Measurements from ENCODE around the gene FBXO15. TPM values are rescaled to one million over a fixed set of nuclear protein-coding genes. Genes with fewer than 3 reads are reported as not detected.

Gene FBXO15
- total and polyA plus RNA-seq, 2 of the 13 experiments (the other 11 are each of a cell fraction or from before 2014, with no cell fraction given) = 0.09 to 0.12 TPM

DNA sequence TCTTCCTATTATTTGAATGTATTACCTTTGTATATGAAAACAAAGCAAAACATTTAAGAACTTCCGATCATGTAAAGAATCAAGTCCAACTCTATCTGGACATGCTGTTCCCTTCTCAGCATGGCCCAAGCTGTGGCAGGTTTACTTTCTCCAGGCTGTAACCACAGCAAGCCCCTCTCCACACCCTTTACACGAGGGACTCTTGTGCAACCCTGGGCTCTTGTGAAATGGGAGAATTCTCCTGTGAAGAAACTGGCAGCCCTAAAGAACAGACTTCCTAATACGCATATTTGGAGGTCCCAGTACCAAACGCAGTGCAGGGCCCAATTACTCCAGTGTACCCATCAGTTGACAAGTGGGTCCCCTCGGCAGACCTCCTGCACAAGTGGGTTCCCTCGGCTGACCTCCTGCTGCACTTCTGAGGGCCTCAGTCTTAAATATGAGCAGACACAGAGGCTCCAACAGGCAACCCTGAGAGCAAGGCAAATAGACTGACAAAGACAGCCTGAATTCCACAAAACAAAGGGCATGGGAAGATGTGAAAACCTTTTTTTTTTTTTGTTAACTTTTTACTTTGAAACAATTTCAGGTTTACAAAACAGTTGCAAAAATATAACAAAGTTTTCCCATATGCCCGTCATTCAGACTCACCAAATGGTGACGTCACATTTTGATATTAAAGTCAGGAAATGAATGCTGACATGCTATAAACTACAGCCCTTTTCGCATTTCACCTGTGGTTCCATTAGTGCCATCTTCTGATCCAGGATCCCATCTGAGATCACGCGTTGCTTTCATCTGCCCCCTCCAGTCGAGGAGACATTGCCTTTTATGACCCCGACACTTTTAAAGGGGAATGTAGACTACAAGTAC lies 78.2 kb downstream of the FBXO15 start:
- ATAC-seq = no peak
- H3K4me2 ChIP-seq (ENCODE audit: low read depth, low read length) = no peak overlapping the region
- no peaks in the 10 kb centered on the region for H3K79me2 ChIP-seq (ENCODE audit: insufficient read depth, low read length)
- H4K20me1 ChIP-seq (ENCODE audit: insufficient read depth, low read length) = no peaks in the 10 kb centered on the region
- FAIRE-seq = no peak
- ChIA-PET POLR2A (no interaction called here), CTCF (ENCODE audit: low intra/inter-chr PET ratio, low total read pairs) (no interaction called here)
- H3K9me3 ChIP-seq (ENCODE audit: low read length) = no peaks in the 10 kb centered on the region
- H3K27me3 ChIP-seq (ENCODE audit: control insufficient read depth in 1 of 2, insufficient read depth in 2 of 2, low read length in 2 of 2) = peaks cover 0 to 31% of the 10 kb centered on the region in 2 experiments; a peak in 2 of 5 replicates
- no peak overlapping the region for H3K27ac ChIP-seq (ENCODE audit: extremely low read length, insufficient read depth, low read length)
- no peaks in the 10 kb centered on the region for H3K36me3 ChIP-seq (replicated peaks in 1 of 2; ENCODE audit: control insufficient read depth in 1 of 2, insufficient read depth in 2 of 2, low read length in 2 of 2)
- in situ Hi-C loops (cut with HindIII; ENCODE audit: extremely low pct_ligation_motif_present, low pct_unique_long_range_greater_than_20kb) = no loop called here
- no peak overlapping the region for H3K9ac ChIP-seq (ENCODE audit: insufficient read depth, low read depth, low read length)
- no peaks in the 10 kb centered on the region for H3K4me1 ChIP-seq (ENCODE audit: insufficient read depth, low read length)
- WGBS (ENCODE audit: low lambda C conversion rate) = 5% methylated on average over 13 of the region's 13 CpGs
- no TSS peak for BruUV-seq (replicated peaks)
- TF ChIP-seq KLF13 (CRISPR knock-in tag; IDR thresholded peaks at IDR 0.05) = no peak
- TF ChIP-seq CREB1 (IDR thresholded peaks at IDR 0.05) = peak; percentile 97
- no peak for TF ChIP-seq CREB1 (CRISPR knock-in tag; IDR thresholded peaks at IDR 0.05)
- TF ChIP-seq ATF7 (IDR thresholded peaks at IDR 0.05) = peak; percentile 97
- no peak for TF ChIP-seq ATF7 (CRISPR knock-in tag; IDR thresholded peaks at IDR 0.05)
- H2AFZ ChIP-seq (ENCODE audit: low read length) = no peak overlapping the region
- intact Hi-C loops (cut with micrococcal nuclease; ENCODE audit: unreplicated experiment) = no loop called here
- no peak overlapping the region for H3K4me3 ChIP-seq (replicated peaks in 1 of 3; ENCODE audit: insufficient read depth in 1 of 3, low read depth in 2 of 3, low read length in 3 of 3)
- no peak for DNase-seq (ENCODE audit: low spot score)

DNA sequence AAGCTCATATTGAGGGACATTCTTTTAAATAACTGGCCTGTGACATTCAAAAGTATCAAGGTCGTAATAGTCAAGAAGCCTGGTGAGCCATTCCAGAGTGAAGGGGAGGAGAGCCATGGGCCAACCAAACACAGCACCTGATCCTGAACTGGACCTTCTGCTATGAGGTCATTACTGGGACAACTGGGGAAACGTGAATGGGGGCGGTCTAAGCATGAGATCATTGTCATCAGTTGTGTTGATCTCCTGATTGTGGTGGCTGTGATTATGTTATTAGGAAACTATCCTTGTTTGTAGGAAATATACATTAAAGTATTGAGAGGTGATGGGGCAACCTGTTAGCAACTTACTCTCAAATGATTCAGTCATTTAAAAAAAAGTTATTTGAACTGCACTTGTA lies 79.3 kb downstream of the FBXO15 start:
- ChIA-PET POLR2A (no interaction called here), CTCF (ENCODE audit: low intra/inter-chr PET ratio, low total read pairs) (no interaction called here)
- no peak for FAIRE-seq
- ATAC-seq = no peak
- H3K9me3 ChIP-seq (ENCODE audit: low read length) = no peaks in the 10 kb centered on the region
- no peak overlapping the region for H3K9ac ChIP-seq (ENCODE audit: insufficient read depth, low read depth, low read length)
- H3K4me2 ChIP-seq (ENCODE audit: low read depth, low read length) = no peak overlapping the region
- H2AFZ ChIP-seq (ENCODE audit: low read length) = no peak overlapping the region
- intact Hi-C loops (cut with micrococcal nuclease; ENCODE audit: unreplicated experiment) (no loop called here), in situ Hi-C loops (cut with HindIII; ENCODE audit: extremely low pct_ligation_motif_present, low pct_unique_long_range_greater_than_20kb) (no loop called here)
- 0% methylated on average over 3 of the region's 3 CpGs for WGBS (ENCODE audit: low lambda C conversion rate)
- H3K27ac ChIP-seq (ENCODE audit: extremely low read length, insufficient read depth, low read length) = no peak overlapping the region
- H4K20me1 ChIP-seq (ENCODE audit: insufficient read depth, low read length) = no peaks in the 10 kb centered on the region
- H3K36me3 ChIP-seq (replicated peaks in 1 of 2; ENCODE audit: control insufficient read depth in 1 of 2, insufficient read depth in 2 of 2, low read length in 2 of 2) = no peaks in the 10 kb centered on the region
- no peaks in the 10 kb centered on the region for H3K79me2 ChIP-seq (ENCODE audit: insufficient read depth, low read length)
- H3K4me3 ChIP-seq (replicated peaks in 1 of 3; ENCODE audit: insufficient read depth in 1 of 3, low read depth in 2 of 3, low read length in 3 of 3) = no peak overlapping the region
- H3K4me1 ChIP-seq (ENCODE audit: insufficient read depth, low read length) = no peaks in the 10 kb centered on the region
- peaks cover 0 to 27% of the 10 kb centered on the region in 2 experiments; a peak in 3 of 5 replicates for H3K27me3 ChIP-seq (ENCODE audit: control insufficient read depth in 1 of 2, insufficient read depth in 2 of 2, low read length in 2 of 2)
- no TSS peak for BruUV-seq (replicated peaks)
- DNase-seq (ENCODE audit: low spot score) = no peak
- TF ChIP-seq KLF15 (CRISPR knock-in tag; IDR thresholded peaks at IDR 0.05; ENCODE audit: borderline replicate concordance) (no peak), SYNCRIP (IDR thresholded peaks at IDR 0.05; ENCODE audit: insufficient read depth, low read depth, low read length) (no peak), MEIS2 (CRISPR knock-in tag; IDR thresholded peaks at IDR 0.05) (no peak), KDM3A (CRISPR knock-in tag; IDR thresholded peaks at IDR 0.05; ENCODE audit: low read depth) (no peak), ZNF780A (CRISPR knock-in tag; IDR thresholded peaks at IDR 0.05) (no peak), RARG (CRISPR knock-in tag; IDR thresholded peaks at IDR 0.05; ENCODE audit: low read depth) (no peak), PHF5A (CRISPR knock-in tag; IDR thresholded peaks at IDR 0.05; ENCODE audit: low read depth, unreplicated experiment) (no peak), ZNF850 (CRISPR knock-in tag; conservative IDR thresholded peaks at IDR 0.05) (no peak)
- TF ChIP-seq, protein P1, sequence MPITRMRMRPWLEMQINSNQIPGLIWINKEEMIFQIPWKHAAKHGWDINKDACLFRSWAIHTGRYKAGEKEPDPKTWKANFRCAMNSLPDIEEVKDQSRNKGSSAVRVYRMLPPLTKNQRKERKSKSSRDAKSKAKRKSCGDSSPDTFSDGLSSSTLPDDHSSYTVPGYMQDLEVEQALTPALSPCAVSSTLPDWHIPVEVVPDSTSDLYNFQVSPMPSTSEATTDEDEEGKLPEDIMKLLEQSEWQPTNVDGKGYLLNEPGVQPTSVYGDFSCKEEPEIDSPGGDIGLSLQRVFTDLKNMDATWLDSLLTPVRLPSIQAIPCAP (CRISPR knock-in tag; IDR thresholded peaks at IDR 0.05; ENCODE audit: low read depth) = no peak
